Stromal cell of bone marrow (primary cell): ENCODE data around the gene CPSF7.

ENCODE experiments used
- DNase-seq: peaks from one replicate; pipeline ENCODE4 v3.0.0-alpha.2; 2012; ENCODE audit warnings: low read depth

CPSF7 gene

DNA sequence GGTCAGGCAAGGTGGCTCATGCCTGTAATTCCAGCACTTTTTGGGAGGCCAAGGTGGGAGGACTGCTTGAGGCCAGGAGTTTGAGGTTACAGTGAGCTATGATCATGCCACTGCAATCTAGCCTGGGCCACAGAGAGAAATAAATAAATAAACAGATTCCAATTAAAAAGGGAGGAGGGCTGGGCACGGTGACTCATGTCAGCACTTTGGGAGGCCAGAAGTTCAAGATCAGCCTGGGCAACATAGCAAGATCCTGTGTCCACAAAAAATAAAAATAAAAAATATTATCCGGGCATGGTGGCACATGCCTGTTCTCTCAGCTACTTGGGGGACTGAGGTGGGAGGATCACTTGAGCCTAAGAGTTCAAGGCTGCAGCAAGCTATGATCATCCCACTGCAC, 75.6 kb downstream of the CPSF7 start:
- DNase-seq = no peak

- DNase-seq = no peak
Measured at GRCh38 chr11:61353131-61354067, 76.4 kb downstream of the CPSF7 start.
